CD4-positive, alpha-beta T cell (primary cell): Measurements from ENCODE around the gene PRPF8. TPM values are rescaled to one million over a fixed set of nuclear protein-coding genes. Genes with fewer than 3 reads are reported as not detected.
"Not testable (repeated sequence)": the region's sequence is repeated elsewhere in the genome, so short reads cannot be mapped to it uniquely, and the experiment has no call there.

Source experiments
- ATAC-seq: fragments of 200-7000 bp; cut with Tn5 transposase; one replicate; pipeline ENCODE4 v1.10.0; 2022; ENCODE audit warnings: mild to moderate bottlenecking; ENCODE audit not compliant: poor library complexity
- CTCF ChIA-PET: fragments of 350-600 bp; sonication (Branson Sonifier 250); formaldehyde crosslinking; loops from one replicate; lab custom pipeline; 2021; ENCODE audit warnings: antibody characterized with exemption, inconsistent platforms; lab: Charles Lee
- POLR2A ChIA-PET: fragments of 350-600 bp; sonication (Branson Sonifier 250); formaldehyde crosslinking; loops from one replicate; lab custom pipeline; 2021; ENCODE audit warnings: antibody characterized with exemption, inconsistent platforms; lab: Charles Lee
- DNase-seq, 14 experiments: peaks; one replicate each; pipeline ENCODE4 v3.0.0-alpha.2; 2013 to 2020; ENCODE audit warnings: mixed read lengths in 2 of 14
- H3K27ac ChIP-seq, 2 donors: one replicate each; pipeline versions ENCODE4 v1.5.1 to v1.7.0; 2013; ENCODE audit warnings: low read length in 2 of 2, low read depth in 1 of 2, mild to moderate bottlenecking in 1 of 2
- H3K27me3 ChIP-seq, 2 experiments: 1 replicate in 1 of 2; 2 replicates in 1 of 2; pipeline versions ENCODE4 v1.6.1 to v1.7.0; 2013; ENCODE audit warnings: low read length in 2 of 2, control low read depth in 1 of 2, mild to moderate bottlenecking in 1 of 2, moderate library complexity in 1 of 2; ENCODE audit not compliant: insufficient read depth in 2 of 2, control insufficient read depth in 1 of 2
- H3K36me3 ChIP-seq: one replicate; pipeline ENCODE4 v1.6.1; 2013; ENCODE audit warnings: low read length, control low read depth; ENCODE audit not compliant: insufficient read depth
- H3K4me1 ChIP-seq: one replicate; pipeline ENCODE4 v1.6.1; 2013; ENCODE audit warnings: low read length, control low read depth; ENCODE audit not compliant: insufficient read depth
- H3K4me3 ChIP-seq: one replicate; pipeline ENCODE4 v1.5.1; 2013; ENCODE audit warnings: mild to moderate bottlenecking, low read length, moderate library complexity
- H3K9me3 ChIP-seq, 2 experiments: 1 replicate in 1 of 2; 2 replicates in 1 of 2; pipeline versions ENCODE4 v1.6.1 to v1.7.0; 2013; ENCODE audit warnings: low read length in 2 of 2, mild to moderate bottlenecking in 2 of 2, control low read depth in 1 of 2, moderate library complexity in 1 of 2; ENCODE audit not compliant: control insufficient read depth in 1 of 2, insufficient read depth in 1 of 2
- H3K27ac Mint-ChIP-seq: one replicate; pipeline ENCODE4 v1.8.0; 2020; ENCODE audit warnings: mixed read lengths
- H3K27me3 Mint-ChIP-seq: one replicate; pipeline ENCODE4 v1.8.0; 2021; ENCODE audit warnings: mixed read lengths
- H3K36me3 Mint-ChIP-seq: one replicate; pipeline ENCODE4 v1.8.0; 2021; ENCODE audit warnings: low read depth, mixed read lengths
- H3K4me1 Mint-ChIP-seq: one replicate; pipeline ENCODE4 v1.8.0; 2021; ENCODE audit warnings: low read depth, mixed read lengths
- H3K4me3 Mint-ChIP-seq: one replicate; pipeline ENCODE4 v1.8.0; 2020; ENCODE audit warnings: mild to moderate bottlenecking, mixed read lengths
- H3K9me3 Mint-ChIP-seq: one replicate; pipeline ENCODE4 v1.8.0; 2020; ENCODE audit warnings: mixed read lengths
- intact Hi-C, 2 experiments: fragments of 100-400 bp; cut with DNase I in 1 of 2; cut with micrococcal nuclease in 1 of 2; formaldehyde crosslinking; loops; one replicate each; pipeline versions ENCODE4 v1.15.1 to v1.9.0; 2023 to 2025; cut with DNase I, micrococcal nuclease
- total RNA-seq, 174 experiments: library from RNA in 2 of 174; stranded (reverse) in 2 of 174; gene quantifications; one replicate each; pipeline ENCODE4 v1.2.3 and lab custom pipeline; 2021 to 2026
- TF ChIP-seq, protein P1 (sequence below): fragments of 200-600 bp; IDR thresholded peaks from one replicate; pipeline ENCODE4 v1.8.0; 2022; ENCODE audit warnings: antibody characterized with exemption, mild to moderate bottlenecking

The PRPF8 gene
- total RNA-seq, 2 experiments from 2014 or later = 550 to 572 TPM

DNA sequence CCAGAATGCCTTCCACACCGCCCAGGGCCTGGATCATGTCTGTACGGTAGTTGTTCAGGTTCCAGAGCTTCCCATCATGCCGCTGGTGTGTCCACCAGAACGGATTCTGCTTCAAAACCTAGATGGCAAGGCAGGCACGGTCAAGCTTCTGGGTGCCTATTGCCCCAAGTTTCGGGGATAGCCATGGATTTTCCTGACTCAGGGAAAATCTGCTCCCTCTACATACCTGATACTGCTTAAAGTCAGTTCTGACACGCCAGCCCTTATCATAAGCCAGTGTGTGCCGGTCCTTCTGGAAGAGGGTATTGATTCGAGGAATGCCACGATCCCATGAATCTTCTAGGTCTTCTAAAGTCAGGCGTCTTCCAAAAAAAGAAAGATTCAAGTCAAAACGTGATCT, 23.6 kb downstream of the PRPF8 start:
- Histone ChIP-seq H3K36me3 (peaks cover 92% of the 10 kb centered on the region), H3K27ac (no peak overlapping the region), H3K27me3 (no peaks in the 10 kb centered on the region), H3K4me1 (no peaks in the 10 kb centered on the region), H3K9me3 (no peaks in the 10 kb centered on the region), H3K4me3 (no peak overlapping the region)
- no peak overlapping the region for H3K27ac Mint-ChIP-seq
- POLR2A ChIA-PET = interaction anchor here (1.3 to 1.9 kb wide), 2 partner anchors 12 to 56 kb away, joined by 3 to 9 read pairs; partner anchors contain the start of gene RILP
- peaks cover 89% of the 10 kb centered on the region for H3K36me3 Mint-ChIP-seq
- no peaks in the 10 kb centered on the region for H3K9me3 Mint-ChIP-seq
- TF ChIP-seq, protein P1, sequence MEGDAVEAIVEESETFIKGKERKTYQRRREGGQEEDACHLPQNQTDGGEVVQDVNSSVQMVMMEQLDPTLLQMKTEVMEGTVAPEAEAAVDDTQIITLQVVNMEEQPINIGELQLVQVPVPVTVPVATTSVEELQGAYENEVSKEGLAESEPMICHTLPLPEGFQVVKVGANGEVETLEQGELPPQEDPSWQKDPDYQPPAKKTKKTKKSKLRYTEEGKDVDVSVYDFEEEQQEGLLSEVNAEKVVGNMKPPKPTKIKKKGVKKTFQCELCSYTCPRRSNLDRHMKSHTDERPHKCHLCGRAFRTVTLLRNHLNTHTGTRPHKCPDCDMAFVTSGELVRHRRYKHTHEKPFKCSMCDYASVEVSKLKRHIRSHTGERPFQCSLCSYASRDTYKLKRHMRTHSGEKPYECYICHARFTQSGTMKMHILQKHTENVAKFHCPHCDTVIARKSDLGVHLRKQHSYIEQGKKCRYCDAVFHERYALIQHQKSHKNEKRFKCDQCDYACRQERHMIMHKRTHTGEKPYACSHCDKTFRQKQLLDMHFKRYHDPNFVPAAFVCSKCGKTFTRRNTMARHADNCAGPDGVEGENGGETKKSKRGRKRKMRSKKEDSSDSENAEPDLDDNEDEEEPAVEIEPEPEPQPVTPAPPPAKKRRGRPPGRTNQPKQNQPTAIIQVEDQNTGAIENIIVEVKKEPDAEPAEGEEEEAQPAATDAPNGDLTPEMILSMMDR = no peak
- no peak overlapping the region for H3K4me3 Mint-ChIP-seq
- no peak for ATAC-seq
- no peak for DNase-seq
- no peaks in the 10 kb centered on the region for H3K27me3 Mint-ChIP-seq
- CTCF ChIA-PET = interaction anchor here (1.3 to 3.8 kb wide), 2 partner anchors 8 to 12 kb away, joined by 5 to 12 read pairs; partner anchors contain the start of gene RILP
- H3K4me1 Mint-ChIP-seq = no peaks in the 10 kb centered on the region
- intact Hi-C loops = loop anchor here in 1 of 2 experiments (10.0 kb wide), 1 partner anchor 104 kb away; the partner anchor contains the start of gene SERPINF1

GRCh38 chr17:1658100-1658499, 26.6 kb downstream of the PRPF8 start:
- no peaks in the 10 kb centered on the region for H3K27me3 ChIP-seq
- H3K27ac ChIP-seq = no peak overlapping the region
- TF ChIP-seq, protein P1 = no peak
- H3K9me3 ChIP-seq = no peaks in the 10 kb centered on the region
- H3K4me1 ChIP-seq = no peaks in the 10 kb centered on the region
- Mint-ChIP-seq H3K4me1 (no peaks in the 10 kb centered on the region), H3K4me3 (no peak overlapping the region), H3K27me3 (no peaks in the 10 kb centered on the region), H3K27ac (no peak overlapping the region), H3K9me3 (no peaks in the 10 kb centered on the region), H3K36me3 (peaks cover 93% of the 10 kb centered on the region)
- H3K4me3 ChIP-seq = no peak overlapping the region
- ChIA-PET CTCF (interaction anchor here (3.8 kb wide), 1 partner anchor 9 kb away, joined by 12 read pairs; the partner anchor contains the start of gene RILP), POLR2A (no interaction called here)
- intact Hi-C loops = no loop called here
- H3K36me3 ChIP-seq = peaks cover 95% of the 10 kb centered on the region
- no peak for DNase-seq
- no peak for ATAC-seq

GRCh38 chr17:1653735-1654134, 30.9 kb downstream of the PRPF8 start:
- Mint-ChIP-seq H3K4me3 (peak overlapping the region; percentile 54), H3K27ac (peak overlapping the region; percentile 42), H3K9me3 (no peaks in the 10 kb centered on the region), H3K27me3 (no peaks in the 10 kb centered on the region), H3K4me1 (no peaks in the 10 kb centered on the region), H3K36me3 (peaks cover 75% of the 10 kb centered on the region)
- ChIA-PET CTCF (no interaction called here), POLR2A (no interaction called here)
- Histone ChIP-seq H3K9me3 (no peaks in the 10 kb centered on the region), H3K36me3 (peaks cover 81% of the 10 kb centered on the region), H3K27me3 (no peaks in the 10 kb centered on the region), H3K27ac (no peak overlapping the region), H3K4me3 (no peak overlapping the region), H3K4me1 (peaks cover 8% of the 10 kb centered on the region)
- intact Hi-C loops = no loop called here
- DNase-seq (no peak), ATAC-seq (no peak)
- TF ChIP-seq, protein P1 = no peak

DNA sequence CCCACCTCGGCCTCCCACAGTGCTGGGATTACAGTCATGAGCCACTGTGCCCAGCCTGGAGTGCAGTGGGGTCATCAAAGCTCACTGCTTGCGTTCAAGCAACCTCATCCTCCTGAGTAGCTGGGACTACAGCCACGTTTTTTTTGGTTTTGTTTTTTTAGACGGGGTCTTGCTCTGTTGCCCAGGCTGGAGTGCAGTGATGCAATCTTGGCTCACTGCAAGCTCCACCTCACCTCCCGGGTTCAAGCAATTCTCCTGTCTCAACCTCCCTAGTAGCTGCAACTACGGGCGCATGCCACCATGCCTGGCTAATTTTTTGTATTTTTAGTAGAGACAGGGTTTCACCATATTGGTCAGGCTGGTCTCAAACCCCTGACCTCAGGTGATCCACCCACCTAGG, 31.9 kb downstream of the PRPF8 start:
- H3K9me3 Mint-ChIP-seq, H3K27ac Mint-ChIP-seq, H3K27me3 Mint-ChIP-seq, H3K27ac ChIP-seq, H3K27me3 ChIP-seq, H3K9me3 ChIP-seq, ATAC-seq, H3K4me3 ChIP-seq, DNase-seq, H3K4me1 Mint-ChIP-seq, intact Hi-C loops, CTCF ChIA-PET: not testable (repeated sequence)
- POLR2A ChIA-PET = interaction anchor here (1.1 to 1.2 kb wide), 2 partner anchors 17 to 31 kb away, joined by 3 read pairs; no protein-coding TSS in a partner anchor
- Mint-ChIP-seq H3K36me3 (peaks cover 66% of the 10 kb centered on the region), H3K4me3 (peak overlapping the region; percentile 34)
- Histone ChIP-seq H3K36me3 (peaks cover 71% of the 10 kb centered on the region), H3K4me1 (peaks cover 17% of the 10 kb centered on the region)
